GM21619 (cell line): ENCODE results near the gene SUB1.
"Not testable (repeated sequence)": the region's sequence is repeated elsewhere in the genome, so short reads cannot be mapped to it uniquely, and the experiment has no call there.

Experiments
- ATAC-seq: cut with Tn5 transposase; IDR thresholded peaks from one replicate; pipeline ENCODE4 v1.9.1; 2021; ENCODE audit not compliant: unreplicated experiment

Gene SUB1

DNA sequence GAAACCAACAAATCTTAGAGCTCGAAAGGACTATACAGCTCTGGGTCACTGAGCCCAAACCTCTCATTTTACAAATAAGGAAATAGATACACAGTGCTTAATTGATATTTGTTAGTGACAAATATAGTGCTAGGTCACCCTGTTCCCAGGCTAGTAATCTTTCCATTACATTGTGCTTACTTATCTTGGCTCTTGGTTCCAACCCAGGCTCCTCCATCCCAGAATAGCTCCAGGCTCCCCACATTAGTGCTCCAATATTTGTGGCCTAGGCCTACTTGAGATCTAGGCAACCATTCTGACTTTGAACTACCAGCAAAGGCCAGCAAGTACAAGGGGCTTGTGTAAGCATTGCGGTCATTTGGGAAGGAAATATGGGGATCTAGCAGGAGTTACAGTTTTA is 21.7 kb upstream of the SUB1 start:
- no peak for ATAC-seq

DNA sequence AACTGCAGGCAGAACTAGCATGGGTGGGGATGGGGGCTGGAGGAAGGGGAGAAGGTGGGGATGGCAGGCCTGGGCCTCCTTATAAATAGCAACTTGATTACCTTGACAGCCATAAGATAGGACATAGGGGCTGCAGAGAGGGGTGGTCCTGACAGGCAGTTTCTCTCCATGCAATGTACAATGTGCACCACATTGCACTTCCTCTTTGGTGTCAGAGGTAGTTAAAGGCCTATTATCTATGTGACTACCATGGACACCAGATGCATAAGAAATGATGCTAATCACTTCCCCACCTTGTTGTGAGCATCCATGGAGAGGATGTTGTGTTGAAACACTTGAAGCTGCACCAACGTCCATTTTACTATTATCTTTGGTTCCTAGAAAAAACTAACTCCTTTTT is 20.2 kb upstream of the SUB1 start:
- ATAC-seq = no peak

DNA sequence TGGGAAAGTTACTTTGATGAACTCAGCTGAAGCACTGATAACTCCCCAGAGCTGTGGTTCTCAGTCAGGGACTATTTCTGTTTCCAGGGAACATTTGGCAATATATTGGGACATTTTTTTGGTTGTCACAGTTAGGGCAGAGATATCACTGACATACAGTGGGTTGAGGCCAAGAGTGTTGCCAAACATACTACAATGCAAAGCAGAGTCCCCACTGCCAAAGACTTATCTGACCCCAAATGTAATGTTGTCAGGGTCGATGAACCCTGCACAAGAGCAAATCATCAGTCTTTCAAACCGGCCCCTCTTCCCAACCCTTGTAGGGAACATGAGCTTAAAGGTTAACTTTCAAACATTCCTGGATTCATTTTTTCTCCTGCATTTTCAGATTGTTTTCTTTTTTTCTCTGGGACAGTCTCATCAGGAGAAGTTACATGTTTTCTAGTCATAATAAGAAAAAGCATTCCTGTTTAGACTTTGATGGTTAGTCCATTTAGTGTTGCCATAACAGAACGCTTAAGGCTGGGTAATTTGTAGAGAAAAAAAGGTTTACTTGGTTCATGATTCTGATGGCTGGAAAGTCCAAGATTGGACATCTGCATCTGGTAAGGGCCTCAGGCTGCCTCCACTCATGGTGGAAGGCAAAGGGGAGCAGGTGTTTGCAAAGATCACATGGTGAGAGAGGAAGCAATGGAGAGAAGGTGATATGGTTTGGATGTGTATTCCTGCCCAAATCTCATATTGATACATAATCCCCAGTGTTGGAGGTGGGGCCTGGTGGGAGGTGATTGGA is 18.8 kb upstream of the SUB1 start:
- ATAC-seq = no peak

- ATAC-seq = no peak
Measured at GRCh38 chr5:32571128-32571527, 14.2 kb upstream of the SUB1 start.

DNA sequence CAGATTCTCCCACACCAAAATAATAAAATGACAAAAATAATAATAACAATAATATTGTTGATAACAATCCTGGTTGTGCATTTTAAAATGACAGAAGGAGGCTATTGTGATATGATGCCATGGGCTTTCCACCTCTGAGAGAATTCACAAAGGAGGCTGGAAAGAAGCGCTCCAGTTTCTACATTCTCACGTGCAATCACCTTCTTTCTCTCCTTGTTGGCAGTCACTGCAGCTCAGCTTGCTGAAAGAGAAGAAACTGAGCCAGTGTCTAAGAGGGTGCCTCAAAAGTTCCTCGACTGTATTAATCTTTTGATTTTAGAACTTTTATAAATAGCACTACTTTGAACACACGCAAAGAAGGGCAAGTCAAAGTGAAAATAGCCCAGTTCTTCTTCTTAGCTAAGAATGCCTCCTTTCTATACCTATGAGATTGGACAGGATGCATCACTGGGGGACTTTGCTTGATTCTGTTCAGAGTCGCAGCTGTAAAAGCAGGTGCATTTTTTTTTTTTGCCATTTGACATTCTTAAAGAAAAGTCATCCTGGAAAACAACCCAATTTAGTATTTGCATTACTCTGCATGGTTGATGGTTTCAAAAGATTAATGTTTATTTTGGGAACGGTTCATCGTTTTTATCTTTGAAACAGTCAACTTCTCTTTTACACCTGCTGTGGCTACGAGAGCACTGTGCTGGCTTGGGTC is 12.4 kb upstream of the SUB1 start:
- ATAC-seq = peak; percentile 90

- ATAC-seq = not testable (repeated sequence)
Measured at GRCh38 chr5:32573481-32573854, 11.9 kb upstream of the SUB1 start.

GRCh38 chr5:32574540-32575175 is 10.7 kb upstream of the SUB1 start:
- ATAC-seq = no peak

- ATAC-seq = no peak
Measured at GRCh38 chr5:32578363-32578762, 7.0 kb upstream of the SUB1 start.

GRCh38 chr5:32578764-32579163 is 6.6 kb upstream of the SUB1 start:
- no peak for ATAC-seq

DNA sequence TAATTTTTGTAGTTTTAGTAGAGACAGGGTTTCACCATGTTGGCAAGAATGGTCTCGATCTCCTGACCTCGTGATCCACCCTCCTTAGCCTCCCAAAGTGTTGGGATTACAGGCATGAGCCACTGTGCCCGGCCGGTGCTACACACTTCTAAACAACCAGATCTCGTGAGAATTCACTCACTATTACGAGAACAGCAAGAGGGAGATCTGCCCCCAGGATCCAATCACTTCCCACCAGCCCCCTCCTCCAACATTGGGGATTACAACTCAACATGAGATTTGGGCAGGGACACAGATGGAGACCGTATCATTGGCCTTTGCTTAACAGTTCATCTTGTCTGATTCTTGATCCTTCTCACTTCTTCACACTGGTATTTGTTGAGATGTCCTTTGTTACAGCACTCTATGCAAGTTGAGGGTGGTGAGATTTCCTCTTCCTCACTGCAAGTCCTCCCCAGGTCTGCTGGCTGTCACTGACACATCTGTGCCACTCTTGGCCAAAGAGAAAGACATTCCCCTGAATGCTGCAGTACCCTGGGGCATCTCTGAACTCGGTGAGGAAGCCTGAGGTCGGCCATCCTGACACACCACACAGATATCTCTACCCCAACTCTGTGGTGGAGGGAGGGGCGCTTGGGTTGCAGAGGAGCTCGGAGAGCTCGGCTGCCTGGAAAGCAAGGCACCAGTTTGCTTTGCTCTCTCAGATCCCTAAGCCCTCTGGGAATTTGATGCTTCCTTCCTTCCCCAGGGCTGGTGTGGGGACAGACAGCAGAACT is 4.2 kb upstream of the SUB1 start:
- no peak for ATAC-seq

GRCh38 chr5:32583582-32584232 is 1.6 kb upstream of the SUB1 start:
- peak; percentile 73 for ATAC-seq

GRCh38 chr5:32584646-32585045 is 711 bp upstream of the SUB1 start:
- ATAC-seq = no peak

DNA sequence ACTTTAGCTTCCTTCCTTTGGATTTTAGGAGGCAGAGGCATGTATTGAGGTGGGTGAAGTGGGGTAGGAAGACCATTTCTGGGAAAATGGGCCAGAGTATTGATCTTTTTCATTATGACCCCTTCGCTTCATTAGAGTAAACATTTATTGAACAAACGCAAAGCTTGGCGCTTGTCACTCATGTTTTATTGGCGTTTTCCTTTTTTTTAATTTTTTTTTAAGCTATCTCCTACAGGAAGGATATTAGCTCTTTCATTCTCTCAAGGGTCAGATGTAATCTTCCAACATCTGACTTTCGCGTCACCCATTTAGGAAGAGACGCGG is 273 bp upstream of the SUB1 start:
- ATAC-seq = no peak

GRCh38 chr5:32586276-32586599 is 881 bp downstream of the SUB1 start:
- ATAC-seq = no peak

GRCh38 chr5:32587067-32587551 is 1.8 kb downstream of the SUB1 start:
- ATAC-seq = no peak

GRCh38 chr5:32589416-32589815 is 4.1 kb downstream of the SUB1 start:
- no peak for ATAC-seq

DNA sequence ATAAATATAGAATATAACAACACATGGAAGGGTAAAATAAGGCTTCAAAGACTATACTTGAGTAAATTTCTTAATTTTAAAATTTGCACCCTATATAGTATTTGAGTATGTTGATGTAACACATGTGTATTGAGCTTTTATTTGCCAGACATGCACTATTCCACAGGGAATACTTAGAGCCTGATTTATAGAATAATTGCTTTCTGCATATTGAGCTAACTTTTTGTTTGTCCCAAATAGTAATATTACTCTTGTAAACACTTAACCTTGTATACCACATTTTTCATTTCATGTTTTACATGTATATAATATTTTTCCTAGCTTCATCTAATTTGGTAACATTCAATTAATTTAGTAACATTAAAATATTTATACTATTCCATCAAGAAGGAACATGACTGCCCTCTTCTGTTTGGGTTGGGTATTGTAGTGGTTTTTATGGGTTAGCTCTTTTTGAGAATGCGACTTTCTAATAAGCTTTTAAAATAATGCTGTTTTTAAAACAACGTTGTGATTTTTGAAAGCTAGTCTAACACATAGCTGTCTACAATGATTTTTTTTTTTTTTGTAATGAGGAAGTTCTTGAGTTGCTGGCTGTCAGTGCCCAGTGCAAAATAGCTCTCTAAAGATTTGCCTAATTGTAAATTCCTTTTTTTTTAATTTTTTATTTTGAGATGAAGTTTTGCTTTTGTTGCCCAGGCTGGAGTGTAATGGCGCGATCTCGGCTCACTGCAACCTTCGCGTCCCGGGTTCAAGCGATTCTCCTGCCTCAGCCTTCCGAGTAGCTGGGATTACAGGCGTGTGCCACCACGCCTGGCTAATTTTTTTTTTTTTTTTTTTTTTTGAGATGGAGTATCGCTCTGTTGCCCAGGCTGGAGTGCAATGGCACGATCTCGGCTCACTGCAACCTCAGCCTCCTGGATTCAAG is 4.8 kb downstream of the SUB1 start:
- no peak for ATAC-seq

GRCh38 chr5:32595118-32595517 is 9.8 kb downstream of the SUB1 start:
- ATAC-seq = no peak

GRCh38 chr5:32597041-32597629 is 11.8 kb downstream of the SUB1 start:
- no peak for ATAC-seq
